Measurements from ENCODE around the gene NEXN.

Gene NEXN

DNA sequence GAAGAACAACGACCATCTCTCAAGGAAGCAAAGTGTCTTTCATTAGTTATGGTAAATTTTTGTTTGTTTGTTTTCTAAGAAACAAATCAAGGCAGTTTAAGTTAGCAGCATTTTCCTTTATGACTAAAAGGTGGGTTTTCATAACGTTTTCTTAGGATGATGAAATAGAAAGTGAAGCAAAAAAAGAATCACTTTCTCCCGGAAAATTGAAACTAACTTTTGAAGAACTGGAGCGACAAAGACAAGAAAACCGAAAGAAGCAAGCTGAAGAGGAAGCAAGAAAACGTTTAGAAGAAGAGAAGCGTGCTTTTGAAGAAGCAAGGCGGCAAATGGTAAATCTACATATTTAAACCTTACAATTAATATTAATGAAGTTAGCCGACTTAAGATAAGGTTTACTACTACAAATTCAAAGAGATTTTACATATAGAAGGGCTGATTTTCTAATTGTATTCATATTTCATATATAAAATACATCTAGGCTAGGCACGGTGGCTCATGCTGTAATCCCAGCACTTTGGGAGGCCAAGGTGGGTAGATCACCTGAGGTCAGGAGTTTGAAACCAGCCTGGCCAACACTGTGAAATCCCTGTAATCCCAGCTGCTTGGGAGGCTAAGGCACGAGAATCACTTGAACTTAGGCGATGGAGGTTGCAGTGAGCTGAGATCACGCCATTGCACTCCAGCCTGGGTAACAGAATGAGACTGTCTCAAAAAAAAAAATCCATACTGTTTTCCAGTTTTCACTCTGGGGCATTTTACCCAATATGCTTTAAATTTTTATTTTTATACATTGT, 38.3 kb downstream of the NEXN start:
- no peak overlapping the region for H3K27ac ChIP-seq

DNA sequence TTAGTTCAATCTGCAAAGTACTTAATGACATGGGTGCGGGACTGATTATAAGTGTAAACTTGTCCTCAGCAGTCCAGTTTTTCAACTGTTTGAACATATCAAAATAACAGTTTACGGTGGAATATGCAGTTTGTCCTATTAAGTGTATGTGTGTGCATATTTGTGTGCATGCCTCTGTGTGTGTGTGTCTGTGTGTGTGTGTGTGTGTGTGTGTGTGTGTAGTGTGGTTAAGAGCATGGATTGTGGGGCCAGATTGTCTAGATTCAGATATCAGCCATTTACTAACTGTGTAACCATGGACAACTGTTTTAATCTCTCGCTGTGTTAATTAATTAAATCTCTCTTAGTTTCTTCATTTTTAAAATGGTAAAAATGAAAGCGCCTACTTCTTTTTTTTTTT, 39.0 kb downstream of the NEXN start:
- no peak overlapping the region for H3K27ac ChIP-seq
- no peak for TF ChIP-seq ZFX (IDR thresholded peaks at IDR 0.05; ENCODE audit: borderline replicate concordance)
- TF ChIP-seq CTCF (IDR thresholded peaks at IDR 0.05): no peak

More for the DNA sequence above, 38.3 kb downstream of the NEXN start:
- TF ChIP-seq ZFX (IDR thresholded peaks at IDR 0.05; ENCODE audit: borderline replicate concordance) (no peak), CTCF (IDR thresholded peaks at IDR 0.05) (no peak)

- H3K27ac ChIP-seq: no peak overlapping the region
- no peak for TF ChIP-seq CTCF (IDR thresholded peaks at IDR 0.05)
- TF ChIP-seq ZFX (IDR thresholded peaks at IDR 0.05; ENCODE audit: borderline replicate concordance): no peak
Observed at GRCh38 chr1:77929806-77930205, 41.4 kb downstream of the NEXN start.

- TF ChIP-seq ZFX (IDR thresholded peaks at IDR 0.05; ENCODE audit: borderline replicate concordance) (no peak), CTCF (IDR thresholded peaks at IDR 0.05) (no peak)
- no peak overlapping the region for H3K27ac ChIP-seq
Observed at GRCh38 chr1:77938651-77939050, 50.2 kb downstream of the NEXN start.

- no peak overlapping the region for H3K27ac ChIP-seq
- TF ChIP-seq CTCF (IDR thresholded peaks at IDR 0.05) (no peak), ZFX (IDR thresholded peaks at IDR 0.05; ENCODE audit: borderline replicate concordance) (no peak)
Observed at GRCh38 chr1:77940921-77941570, 52.6 kb downstream of the NEXN start.

- no peak overlapping the region for H3K27ac ChIP-seq
- TF ChIP-seq CTCF (IDR thresholded peaks at IDR 0.05): no peak
- TF ChIP-seq ZFX (IDR thresholded peaks at IDR 0.05; ENCODE audit: borderline replicate concordance): no peak
Observed at GRCh38 chr1:77942400-77943140, 54.1 kb downstream of the NEXN start.
